Naive thymus-derived CD8-positive, alpha-beta T cell (primary cell): Measurements from ENCODE around the gene RAD51D. TPM values are rescaled to one million over a fixed set of nuclear protein-coding genes. Genes with fewer than 3 reads are reported as not detected.
"Not testable (repeated sequence)": the region's sequence is repeated elsewhere in the genome, so short reads cannot be mapped to it uniquely, and the experiment has no call there.

ENCODE experiments used
- ATAC-seq, 2 donors: fragments of 150-1000 bp; cut with Tn5 transposase in 1 of 2; sonication (Bioruptor Pico), chemical (Tn5 transposase) in 1 of 2; 1 replicate in 1 of 2; 2 replicates in 1 of 2; pipeline ENCODE4 v1.10.0; 2021; ENCODE audit warnings: mild to moderate bottlenecking in 2 of 2, moderate library complexity in 2 of 2
- POLR2A ChIA-PET: fragments of 350-600 bp; sonication (Branson Sonifier 250); formaldehyde crosslinking; loops from one replicate; lab custom pipeline; 2021; ENCODE audit warnings: antibody characterized with exemption; lab: Charles Lee
- DNase-seq, 10 donors: peaks; one replicate each; pipeline versions ENCODE4 v3.0.0 to v3.0.0-alpha.2; 2020 to 2022
- H3K27ac Mint-ChIP-seq, 10 donors: one replicate each; pipeline ENCODE4 v1.8.0; 2020 to 2022; ENCODE audit warnings: mild to moderate bottlenecking in 10 of 10, mixed read lengths in 10 of 10, moderate library complexity in 4 of 10, inconsistent platforms in 1 of 10
- H3K27me3 Mint-ChIP-seq, 5 donors: one replicate each; pipeline ENCODE4 v1.8.0; 2021 to 2022; ENCODE audit warnings: mixed read lengths in 5 of 5
- H3K36me3 Mint-ChIP-seq, 3 donors: one replicate each; pipeline ENCODE4 v1.8.0; 2020 to 2022; ENCODE audit warnings: mixed read lengths in 3 of 3, mild to moderate bottlenecking in 2 of 3, inconsistent platforms in 1 of 3
- H3K4me1 Mint-ChIP-seq, 4 donors: one replicate each; pipeline ENCODE4 v1.8.0; 2021 to 2022; ENCODE audit warnings: mixed read lengths in 4 of 4
- H3K4me3 Mint-ChIP-seq, 10 donors: one replicate each; pipeline ENCODE4 v1.8.0; 2020 to 2022; ENCODE audit warnings: mild to moderate bottlenecking in 10 of 10, mixed read lengths in 10 of 10, moderate library complexity in 6 of 10, inconsistent platforms in 1 of 10
- H3K9me3 Mint-ChIP-seq, 9 donors: one replicate each; pipeline ENCODE4 v1.8.0; 2020 to 2022; ENCODE audit warnings: mixed read lengths in 9 of 9, mild to moderate bottlenecking in 3 of 9, inconsistent platforms in 1 of 9, moderate library complexity in 1 of 9
- polyA plus RNA-seq, 3 donors: library from polyadenylated mRNA; unstranded; fragments of 300-500 nt; fragmentation: Illumina TruSeq; gene quantifications; one replicate each; pipeline ENCODE4 v1.2.3, GENCODE V29; 2021
- total RNA-seq, 8 experiments: library from RNA in 2 of 8; stranded (reverse) in 2 of 8; gene quantifications; one replicate each; pipeline ENCODE4 v1.2.3 and lab custom pipeline; 2021 to 2026

The RAD51D gene
- total and polyA plus RNA-seq, 5 experiments from 2014 or later: 6.5 to 28.7 (median 13.6) TPM

DNA sequence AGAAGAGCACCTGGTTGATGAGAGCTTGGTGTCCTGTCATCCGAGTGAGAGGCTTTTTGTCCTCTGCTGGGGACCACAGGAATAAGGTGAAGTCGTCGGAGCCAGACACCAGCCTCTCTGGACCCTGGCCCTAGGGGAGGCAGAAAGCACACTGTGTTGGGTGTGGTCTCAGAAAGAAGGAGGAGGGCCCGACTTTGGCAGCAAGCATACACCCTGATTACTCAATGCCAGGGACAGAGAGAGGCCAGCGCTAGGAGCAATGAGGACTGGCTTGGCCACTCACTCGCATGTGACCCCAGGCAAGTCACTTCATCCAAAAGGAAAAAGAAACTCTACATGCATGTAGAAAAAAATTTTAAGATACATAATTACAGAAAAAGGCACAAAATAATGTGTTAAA is 15.7 kb upstream of the RAD51D start:
- POLR2A ChIA-PET: no interaction called here
- ATAC-seq: no peak
- Mint-ChIP-seq H3K36me3 (peaks cover 0 to 77% (median 16%) of the 10 kb centered on the region in 3 donors), H3K9me3 (no peaks in the 10 kb centered on the region), H3K4me1 (peaks cover 0 to 7% (median 2%) of the 10 kb centered on the region in 4 donors), H3K27me3 (no peaks in the 10 kb centered on the region), H3K27ac (peak overlapping the region in 2 of 10 donors; percentile 27 to 57), H3K4me3 (no peak overlapping the region)
- DNase-seq: no peak

DNA sequence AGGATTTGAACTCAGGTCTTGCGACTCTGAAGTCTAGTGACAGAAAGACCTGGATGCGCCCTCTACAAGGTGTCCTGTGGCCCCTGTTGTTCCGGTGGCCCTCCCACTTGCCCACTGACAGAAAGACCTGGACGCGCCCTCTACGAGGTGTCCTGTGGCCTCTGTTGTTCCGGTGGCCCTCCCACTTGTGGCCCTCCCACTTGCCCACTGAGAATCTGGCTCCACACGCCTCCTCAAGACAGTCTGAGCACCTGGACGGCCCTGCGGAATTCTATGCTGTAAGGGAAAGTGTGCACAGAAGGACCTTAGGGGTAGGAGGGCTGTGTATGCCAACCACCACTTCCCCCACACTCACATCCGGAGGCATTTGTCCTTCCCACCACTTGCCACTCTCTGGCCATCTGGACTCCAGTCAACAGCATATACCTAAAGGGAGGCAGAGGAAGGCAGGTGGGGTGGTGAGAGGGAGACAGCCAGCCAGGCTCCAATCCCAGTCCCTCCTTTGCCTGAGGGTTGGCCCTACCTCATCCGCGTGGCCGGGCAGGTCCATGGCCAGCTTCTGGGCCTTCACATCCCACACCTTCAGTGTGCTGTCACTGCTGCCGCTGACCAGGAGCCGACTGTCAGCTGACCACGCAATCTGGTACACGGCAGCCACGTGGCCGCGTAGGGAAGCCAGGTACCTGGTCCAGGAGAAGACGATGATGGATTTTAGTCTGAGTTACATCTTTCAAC is 13.3 kb upstream of the RAD51D start:
- Mint-ChIP-seq H3K4me1 (peaks cover 0 to 3% (median 0%) of the 10 kb centered on the region in 4 donors), H3K4me3 (no peak overlapping the region), H3K36me3 (peaks cover 0 to 67% (median 11%) of the 10 kb centered on the region in 3 donors), H3K27me3 (no peaks in the 10 kb centered on the region), H3K27ac (peak overlapping the region in 2 of 10 donors; percentile 37 to 51), H3K9me3 (no peaks in the 10 kb centered on the region)
- no peak for DNase-seq
- POLR2A ChIA-PET: interaction anchor here (0.6 kb wide), 1 partner anchor 11 kb away, joined by 3 read pairs; no protein-coding TSS in a partner anchor
- ATAC-seq: no peak

DNA sequence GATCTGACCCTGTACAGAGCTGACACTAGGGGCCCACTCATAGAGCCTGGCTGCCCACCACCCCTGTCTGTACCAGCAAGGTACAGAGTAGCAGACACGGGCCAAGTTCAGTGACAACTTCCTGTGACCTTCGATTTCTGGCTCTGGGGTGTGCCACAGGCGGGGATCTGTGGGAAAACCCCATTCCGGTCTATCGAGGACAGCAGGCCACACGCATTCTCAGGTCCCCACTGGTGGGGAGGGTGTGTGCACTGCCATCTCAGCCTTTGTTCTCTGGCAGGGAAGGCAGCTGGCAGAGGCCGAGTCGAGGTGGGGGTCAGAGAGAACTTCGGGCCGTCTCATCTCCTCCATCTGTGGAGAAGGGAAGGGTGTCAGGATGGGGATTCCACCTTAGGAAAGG is 12.4 kb upstream of the RAD51D start:
- H3K36me3 Mint-ChIP-seq: peaks cover 0 to 62% (median 11%) of the 10 kb centered on the region in 3 donors

DNA sequence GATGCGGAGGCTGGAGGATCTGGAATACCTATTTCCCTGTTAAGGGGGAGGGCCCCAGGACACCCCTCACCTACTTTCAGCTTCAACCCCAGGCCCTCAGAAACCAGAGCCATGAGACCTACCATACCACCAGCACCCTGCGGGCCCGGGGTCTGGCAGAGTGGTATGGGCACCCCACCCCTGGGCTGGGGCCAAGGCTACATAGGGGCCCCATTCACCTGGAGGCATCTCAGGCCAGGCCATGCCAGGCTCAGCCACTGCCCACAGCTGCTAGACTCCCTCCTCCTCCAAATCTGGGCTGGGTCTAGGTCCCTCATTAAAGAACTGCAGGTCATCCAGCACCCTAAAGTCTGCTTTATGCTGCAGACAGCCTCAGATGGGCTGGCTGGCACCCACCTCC is 10.7 kb upstream of the RAD51D start:
- Mint-ChIP-seq H3K36me3 (peaks cover 0 to 45% (median 8%) of the 10 kb centered on the region in 3 donors), H3K27me3 (no peaks in the 10 kb centered on the region), H3K27ac (peak overlapping the region in 3 of 10 donors; percentile 41 to 71 (median 50)), H3K4me3 (no peak overlapping the region), H3K9me3 (no peaks in the 10 kb centered on the region), H3K4me1 (peaks cover 0 to 3% (median under 1%) of the 10 kb centered on the region in 4 donors)
- DNase-seq (no peak), ATAC-seq (no peak)
- POLR2A ChIA-PET: no interaction called here

More for the DNA sequence above, 12.4 kb upstream of the RAD51D start:
- Mint-ChIP-seq H3K4me3 (no peak overlapping the region), H3K9me3 (no peaks in the 10 kb centered on the region), H3K4me1 (peaks cover 0 to 3% (median under 1%) of the 10 kb centered on the region in 4 donors), H3K27me3 (no peaks in the 10 kb centered on the region), H3K27ac (peak overlapping the region in 2 of 10 donors; percentile 50 to 51)
- POLR2A ChIA-PET: no interaction called here
- ATAC-seq (no peak), DNase-seq (no peak)

DNA sequence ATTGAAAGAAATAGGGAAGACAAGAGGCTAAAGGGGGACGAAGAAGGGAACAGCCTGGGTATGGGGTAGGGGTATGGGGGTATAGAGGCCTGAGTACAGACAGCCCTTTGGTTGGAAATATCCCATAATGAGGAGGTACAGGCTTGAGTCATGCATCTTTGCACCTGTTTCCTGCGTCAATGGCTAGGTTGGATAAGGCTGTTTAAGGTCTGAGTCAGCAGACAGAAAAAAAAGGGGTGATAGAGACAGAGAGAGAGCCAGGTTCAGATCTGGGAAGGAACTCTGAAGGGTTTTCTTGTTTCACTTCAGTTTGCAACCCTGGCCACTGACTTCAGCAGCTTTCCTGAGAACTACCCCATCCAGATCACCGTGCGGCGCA is 10.3 kb upstream of the RAD51D start:
- H3K36me3 Mint-ChIP-seq: peaks cover 0 to 40% (median 8%) of the 10 kb centered on the region in 3 donors
- ATAC-seq: no peak
- POLR2A ChIA-PET: no interaction called here

DNA sequence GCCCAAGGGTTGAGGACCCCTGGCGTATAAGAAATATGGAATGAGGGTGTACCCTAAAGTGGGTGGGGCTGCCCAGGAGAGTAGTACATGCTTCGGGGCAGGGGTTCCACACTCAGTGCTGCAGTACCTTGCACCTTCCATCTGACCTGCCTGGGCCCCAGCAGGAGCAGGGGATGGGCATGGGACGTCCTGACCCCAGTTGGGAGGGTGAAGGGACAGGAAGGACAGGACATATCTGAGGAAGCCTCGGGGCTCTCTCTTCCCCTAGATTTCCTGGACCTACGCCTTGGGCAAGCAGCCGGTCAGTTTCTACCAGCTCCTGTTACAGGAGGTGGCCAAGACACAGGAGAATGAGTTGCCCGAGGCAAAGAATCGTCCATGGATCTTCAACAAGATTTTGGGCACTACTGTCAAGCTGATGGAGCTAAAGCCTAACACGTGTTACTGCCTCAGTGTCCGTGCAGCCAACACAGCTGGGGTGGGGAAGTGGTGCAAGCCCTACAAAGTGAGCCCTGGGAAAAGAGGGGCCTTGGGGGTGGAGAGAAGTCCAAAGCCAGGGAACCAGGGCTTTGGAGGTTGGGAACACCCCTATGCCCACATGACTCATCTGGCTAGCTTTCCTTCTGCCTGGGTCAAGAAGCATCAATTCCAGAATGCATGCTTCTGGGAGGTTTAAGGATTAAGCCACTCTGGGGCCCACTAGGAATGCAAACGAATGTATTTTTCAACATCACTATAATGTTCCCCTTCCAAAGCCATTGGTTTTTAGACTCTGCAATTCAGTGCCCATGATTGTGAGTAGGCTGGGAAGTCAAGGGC is 9.7 kb upstream of the RAD51D start:
- DNase-seq: no peak
- Mint-ChIP-seq H3K4me1 (peaks cover 0 to 3% (median under 1%) of the 10 kb centered on the region in 4 donors), H3K36me3 (peaks cover 0 to 34% (median 8%) of the 10 kb centered on the region in 3 donors), H3K27me3 (no peaks in the 10 kb centered on the region), H3K9me3 (no peaks in the 10 kb centered on the region), H3K27ac (peak overlapping the region in 1 of 10 donors; percentile 71), H3K4me3 (no peak overlapping the region)
- ATAC-seq: no peak
- POLR2A ChIA-PET: interaction anchor here (1.5 to 2.9 kb wide), 2 partner anchors 8 to 10 kb away, joined by 5 to 10 read pairs; partner anchors contain the start of gene RAD51D

More for the DNA sequence above, 10.3 kb upstream of the RAD51D start:
- Mint-ChIP-seq H3K9me3 (no peaks in the 10 kb centered on the region), H3K4me3 (no peak overlapping the region), H3K27me3 (no peaks in the 10 kb centered on the region), H3K27ac (peak overlapping the region in 3 of 10 donors; percentile 43 to 71 (median 50)), H3K4me1 (peaks cover 0 to 3% (median under 1%) of the 10 kb centered on the region in 4 donors)
- no peak for DNase-seq

DNA sequence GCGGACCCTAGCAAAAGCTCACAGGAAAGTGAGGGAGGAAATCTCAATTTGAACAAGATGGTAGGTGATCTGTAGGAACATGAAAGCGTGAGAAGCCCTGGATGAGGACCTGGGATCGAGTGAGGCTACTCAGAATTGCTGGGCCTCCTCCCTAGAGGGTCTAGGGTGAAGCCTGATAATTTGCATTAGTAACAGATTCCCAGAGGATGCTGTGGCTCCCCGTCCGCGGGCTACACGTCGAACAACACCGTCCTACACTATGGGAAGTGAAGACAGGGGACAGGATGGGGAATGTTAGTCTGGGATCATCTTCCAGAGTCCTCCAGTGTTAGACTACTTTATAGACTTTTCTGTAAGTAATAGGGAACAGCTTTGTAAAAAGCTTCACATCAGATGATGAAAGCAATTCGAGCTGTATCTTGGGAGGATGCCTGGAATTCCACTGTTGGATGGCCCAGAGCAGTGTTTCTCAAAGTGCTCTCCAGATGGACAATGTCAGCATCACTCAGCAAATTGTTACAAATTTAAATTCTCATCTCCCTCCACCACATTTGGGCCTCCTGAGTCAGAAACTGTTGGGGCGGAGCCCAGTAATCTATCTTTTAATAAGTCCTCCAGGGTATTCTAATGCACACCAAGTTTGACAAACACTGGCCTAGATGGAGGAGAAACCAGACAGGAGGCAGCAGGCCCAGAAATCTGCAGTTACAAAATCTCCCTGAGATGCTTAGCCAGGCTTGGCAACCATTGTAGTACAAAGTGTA is 8.3 kb upstream of the RAD51D start:
- H3K9me3 Mint-ChIP-seq: no peaks in the 10 kb centered on the region
- POLR2A ChIA-PET: interaction anchor here (1.3 to 2.9 kb wide), 3 partner anchors 9 to 451 kb away, joined by 3 to 10 read pairs (median 5); partner anchors contain the start of genes PEX12 and RAD51D
- ATAC-seq (no peak), DNase-seq (no peak)
- H3K4me1 Mint-ChIP-seq: peaks cover 0 to 2% (median 0%) of the 10 kb centered on the region in 4 donors
- peaks cover 0 to 20% (median 0%) of the 10 kb centered on the region in 3 donors for H3K36me3 Mint-ChIP-seq
- H3K27ac Mint-ChIP-seq: peak overlapping the region in 1 of 10 donors; percentile 22
- no peaks in the 10 kb centered on the region for H3K27me3 Mint-ChIP-seq
- H3K4me3 Mint-ChIP-seq: no peak overlapping the region

DNA sequence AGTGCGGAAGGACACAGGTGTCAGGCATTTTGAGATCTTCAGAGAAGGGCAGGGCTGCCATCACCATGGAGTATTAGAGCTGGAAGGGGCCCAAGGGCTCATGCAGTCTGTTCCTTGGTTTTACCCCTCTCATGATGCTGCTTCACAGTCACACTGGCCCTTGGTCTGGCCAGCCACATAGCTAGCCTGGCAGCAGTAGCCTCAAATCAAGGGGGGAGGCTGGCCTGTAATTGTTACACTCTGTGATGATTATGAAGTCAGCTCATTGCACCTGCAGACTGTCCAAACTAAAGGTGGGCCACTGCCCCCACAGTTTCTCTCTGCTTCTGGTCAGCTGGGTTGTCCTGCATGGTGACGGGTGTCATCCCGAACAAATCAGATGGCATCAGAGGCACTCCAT is 1.7 kb upstream of the RAD51D start, which contains the start of gene FNDC8:
FNDC8 (plus strand) TSS at position 301 of the 400 bp plus-strand sequence; CDS start at position 380, 79 bp downstream.
- Mint-ChIP-seq H3K27ac (peak within 1 kb of the TSS in 2 of 10 donors; percentile 10 to 47), H3K27me3 (no peaks in the 10 kb centered on the region), H3K9me3 (no peaks in the 10 kb centered on the region), H3K36me3 (peaks cover 0 to 6% (median 0%) of the 10 kb centered on the region in 3 donors), H3K4me3 (peak within 1 kb of the TSS in 4 of 10 donors; percentile 30 to 56 (median 44)), H3K4me1 (peaks cover 13 to 37% (median 31%) of the 10 kb centered on the region in 4 donors)
- POLR2A ChIA-PET: interaction anchor here (0.6 kb wide), 1 partner anchor 160 kb away, joined by 3 read pairs; the partner anchor contains the start of gene CCT6B
- ATAC-seq (no peak), DNase-seq (no peak)

DNA sequence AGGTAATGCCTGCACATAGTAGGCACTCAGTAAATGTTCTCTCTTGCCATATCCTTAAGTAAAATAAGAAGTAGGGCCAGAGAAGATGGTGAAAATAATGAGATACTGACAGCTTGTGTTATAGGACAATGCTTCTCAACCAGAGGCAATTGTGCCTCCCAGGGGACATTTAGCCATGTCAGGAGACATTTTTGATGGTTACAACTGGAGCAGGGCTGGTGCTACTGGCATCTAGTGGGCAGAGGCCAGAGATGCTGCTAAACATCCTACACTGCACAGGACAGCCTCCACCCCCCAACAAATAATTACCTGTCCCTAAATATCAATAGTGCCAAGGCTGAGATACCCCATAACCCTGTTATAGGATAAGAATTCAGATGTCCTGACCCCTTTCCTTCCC is 1.7 kb downstream of the RAD51D start:
- H3K36me3 Mint-ChIP-seq: peaks cover 0 to 22% (median 0%) of the 10 kb centered on the region in 3 donors
- POLR2A ChIA-PET: interaction anchor here (0.6 to 2.7 kb wide), 5 partner anchors 10 to 749 kb away, joined by 3 to 15 read pairs (median 7); partner anchors contain the start of gene RFFL
- ATAC-seq: no peak
- H3K9me3 Mint-ChIP-seq: no peaks in the 10 kb centered on the region
- peaks cover 15 to 54% (median 40%) of the 10 kb centered on the region in 4 donors for H3K4me1 Mint-ChIP-seq
- DNase-seq: peak in 2 of 10 donors; percentile 15 to 30
- peak overlapping the region; percentile 61 to 98 (median 90) for H3K4me3 Mint-ChIP-seq
- no peaks in the 10 kb centered on the region for H3K27me3 Mint-ChIP-seq
- peak overlapping the region in 9 of 10 donors; percentile 44 to 98 (median 87) for H3K27ac Mint-ChIP-seq

DNA sequence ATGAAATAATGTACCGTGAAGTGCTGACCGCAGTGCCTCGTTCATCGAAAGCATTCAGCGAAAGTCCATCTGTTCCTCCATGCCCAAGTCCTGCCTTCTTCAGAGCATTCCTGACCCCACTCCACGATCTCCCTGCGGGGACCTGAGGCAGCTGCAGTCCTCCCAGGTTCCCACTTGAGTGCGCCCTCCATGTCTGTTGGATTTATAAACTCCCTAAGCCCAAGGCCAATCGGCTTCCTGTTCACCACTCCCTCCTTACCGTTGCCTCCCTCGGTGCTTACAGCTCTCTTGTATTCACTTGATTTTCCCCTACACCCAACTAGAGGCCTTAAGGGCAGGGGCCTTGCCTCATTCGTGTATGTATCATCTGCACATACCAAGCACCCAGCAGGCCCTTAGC is 2.8 kb downstream of the RAD51D start:
- peak overlapping the region in 6 of 10 donors; percentile 16 to 70 (median 50) for H3K27ac Mint-ChIP-seq
- DNase-seq (no peak), ATAC-seq (no peak)
- peaks cover 0 to 25% (median 0%) of the 10 kb centered on the region in 3 donors for H3K36me3 Mint-ChIP-seq
- no peaks in the 10 kb centered on the region for H3K27me3 Mint-ChIP-seq
- no peaks in the 10 kb centered on the region for H3K9me3 Mint-ChIP-seq
- H3K4me3 Mint-ChIP-seq: peak overlapping the region in 1 of 10 donors; percentile 8
- POLR2A ChIA-PET: interaction anchor here (1.0 kb wide), 1 partner anchor 487 kb away, joined by 3 read pairs; no protein-coding TSS in a partner anchor
- H3K4me1 Mint-ChIP-seq: peaks cover 15 to 54% (median 43%) of the 10 kb centered on the region in 4 donors

DNA sequence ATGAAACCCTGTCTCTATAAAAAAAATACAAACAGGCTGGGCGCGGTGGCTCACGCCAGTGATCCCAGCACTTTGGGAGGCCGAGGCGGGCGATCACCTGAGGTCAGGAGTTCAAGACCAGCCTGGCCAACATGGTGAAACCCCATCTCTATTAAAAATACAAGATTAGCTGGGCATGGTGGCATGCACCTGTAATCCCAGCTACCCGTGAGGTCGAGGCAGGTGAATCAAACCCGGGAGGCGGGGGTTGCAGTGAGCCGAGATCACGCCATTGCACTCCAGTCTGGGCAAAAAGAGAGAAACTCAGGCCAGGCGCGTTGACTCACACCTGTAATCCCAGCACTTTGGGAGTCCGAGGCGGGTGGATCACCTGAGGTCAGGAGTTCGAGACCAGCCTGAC is 8.9 kb downstream of the RAD51D start:
- POLR2A ChIA-PET, H3K27ac Mint-ChIP-seq, H3K9me3 Mint-ChIP-seq, H3K27me3 Mint-ChIP-seq, H3K4me3 Mint-ChIP-seq, DNase-seq, ATAC-seq: not testable (repeated sequence)
- Mint-ChIP-seq H3K4me1 (peaks cover 0 to 16% (median 6%) of the 10 kb centered on the region in 4 donors), H3K36me3 (peaks cover 8 to 31% (median 12%) of the 10 kb centered on the region in 3 donors)
